NCI-H1105 treated with DMSO at 0.1 percent for 48 hours (cell line): ENCODE results near the gene STRIP2.
"Not testable (repeated sequence)": the region's sequence is repeated elsewhere in the genome, so short reads cannot be mapped to it uniquely, and the experiment has no call there.

Experiments
- DNase-seq: peaks from one replicate; lab custom pipeline; 2025; lab: John Stamatoyannopoulos, UW

The STRIP2 gene

DNA sequence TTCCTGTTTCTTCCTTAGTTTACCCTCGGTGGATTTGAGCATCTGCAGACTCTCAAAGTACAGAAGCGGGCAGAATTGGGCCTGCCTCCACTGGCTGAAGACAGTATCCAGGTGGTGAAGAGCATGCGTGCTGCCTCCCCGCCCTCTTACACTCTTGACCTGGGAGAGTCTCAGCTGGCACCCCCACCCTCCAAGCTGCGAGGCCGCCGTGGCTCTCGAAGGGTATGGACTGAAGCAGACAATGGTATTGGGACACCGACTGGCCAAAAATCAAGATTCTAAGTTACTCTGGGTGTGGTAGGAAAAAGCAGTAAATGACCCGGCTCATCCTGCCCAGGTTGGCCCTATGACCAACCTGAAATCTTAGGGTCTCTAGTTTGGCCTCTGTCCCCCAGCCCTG lies 22.2 kb downstream of the STRIP2 start:
- DNase-seq: no peak

DNA sequence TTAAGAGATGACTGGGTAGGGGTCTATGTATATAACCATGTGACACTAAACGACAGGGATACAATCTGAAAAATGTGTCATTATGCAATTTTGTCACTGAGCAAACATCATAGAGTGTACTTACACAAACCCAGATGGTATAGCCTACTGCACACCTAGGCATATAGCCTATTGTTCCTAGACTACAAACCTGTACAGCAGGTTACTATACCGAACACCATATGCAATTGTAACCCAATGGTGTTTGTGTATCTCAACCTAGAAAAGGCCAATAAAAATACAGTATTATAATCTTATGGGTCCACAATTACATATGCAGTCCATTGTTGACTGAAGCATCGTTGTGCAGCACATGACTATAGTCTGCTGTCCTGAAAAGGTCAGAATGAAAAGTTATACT lies 22.9 kb downstream of the STRIP2 start:
- DNase-seq: no peak

DNA sequence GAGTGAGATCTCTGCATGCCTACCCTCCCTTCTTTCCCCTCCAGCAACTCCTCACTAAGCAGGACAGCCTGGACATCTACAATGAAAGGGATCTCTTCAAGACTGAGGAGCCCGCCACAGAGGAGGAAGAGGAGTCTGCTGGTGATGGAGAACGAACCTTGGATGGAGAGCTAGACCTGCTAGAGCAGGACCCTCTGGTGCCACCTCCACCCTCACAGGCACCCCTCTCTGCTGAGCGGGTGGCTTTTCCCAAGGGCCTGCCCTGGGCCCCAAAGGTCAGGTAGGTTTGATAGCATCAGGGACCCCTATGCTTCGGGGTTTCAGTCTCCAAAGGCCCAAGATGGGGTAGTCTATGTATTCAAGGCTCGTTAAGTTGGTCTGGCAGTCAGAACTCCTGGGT lies 23.9 kb downstream of the STRIP2 start:
- DNase-seq: no peak

GRCh38 chr7:129461809-129462208 lies 27.6 kb downstream of the STRIP2 start:
- DNase-seq: no peak

- no peak for DNase-seq
Measured at GRCh38 chr7:129462420-129462819, 28.2 kb downstream of the STRIP2 start.

DNA sequence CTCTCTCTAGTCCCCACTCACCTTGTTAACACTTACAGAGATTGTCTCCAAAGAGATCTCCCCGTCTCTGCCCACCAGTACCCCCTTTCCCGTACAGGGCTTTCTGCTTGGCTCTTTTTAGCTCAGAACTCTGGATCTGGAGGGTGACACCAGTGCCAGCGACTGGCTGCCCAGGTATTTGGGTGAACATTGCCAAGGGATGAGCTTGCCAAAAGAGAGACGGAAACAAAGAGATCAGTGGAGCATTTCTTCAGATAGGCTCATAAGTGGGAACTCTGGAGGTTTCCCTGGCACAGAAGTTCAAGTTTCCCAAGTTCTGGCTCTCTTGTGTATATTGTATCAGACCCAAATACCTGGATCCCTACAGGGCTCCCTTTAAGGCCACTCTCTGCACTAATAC lies 30.0 kb downstream of the STRIP2 start:
- DNase-seq: no peak

- DNase-seq: no peak
Measured at GRCh38 chr7:129465080-129465479, 30.8 kb downstream of the STRIP2 start.

- DNase-seq: no peak
Measured at GRCh38 chr7:129466796-129467195, 32.6 kb downstream of the STRIP2 start.

- DNase-seq: no peak
Measured at GRCh38 chr7:129468087-129468486, 33.9 kb downstream of the STRIP2 start.

- no peak for DNase-seq
Measured at GRCh38 chr7:129468547-129468946, 34.3 kb downstream of the STRIP2 start.

DNA sequence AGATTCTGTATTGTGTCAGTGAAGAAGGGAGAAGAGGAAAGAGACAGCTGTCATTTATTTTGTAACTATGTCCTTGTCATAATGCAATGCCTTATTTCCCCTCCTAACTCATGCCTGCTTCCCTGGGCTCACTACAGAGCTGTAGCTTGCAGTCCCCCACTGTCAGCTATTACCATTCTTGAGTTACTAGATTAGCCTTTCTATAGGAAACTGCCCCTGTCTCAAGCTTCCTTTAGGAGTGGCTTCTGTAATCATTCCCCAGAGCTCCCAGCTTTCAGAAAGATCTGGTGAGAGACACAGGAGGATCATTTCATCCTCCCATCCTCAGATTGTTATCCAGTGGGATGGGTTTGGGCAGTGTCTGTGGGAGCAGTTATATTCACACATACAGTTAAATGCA lies 35.7 kb downstream of the STRIP2 start:
- no peak for DNase-seq

DNA sequence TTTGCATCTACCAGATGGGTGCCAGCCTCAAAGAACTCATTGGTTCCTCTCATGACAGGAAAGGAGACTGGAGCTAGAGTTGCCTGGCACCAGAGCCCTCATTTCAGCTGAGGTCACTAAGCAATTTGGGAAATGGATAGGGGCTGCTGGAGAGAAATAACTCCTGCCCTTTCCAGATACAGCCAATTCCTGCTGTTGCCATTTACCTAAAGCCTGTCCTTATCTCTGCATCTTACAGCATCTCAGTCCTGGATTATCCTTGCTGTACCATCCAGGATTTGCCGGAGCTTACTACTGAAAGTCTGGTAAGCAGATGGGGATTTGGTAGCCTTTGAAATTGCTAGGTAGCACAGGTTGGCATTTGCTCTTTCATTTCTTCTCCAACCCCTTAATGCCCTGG lies 36.2 kb downstream of the STRIP2 start:
- no peak for DNase-seq

DNA sequence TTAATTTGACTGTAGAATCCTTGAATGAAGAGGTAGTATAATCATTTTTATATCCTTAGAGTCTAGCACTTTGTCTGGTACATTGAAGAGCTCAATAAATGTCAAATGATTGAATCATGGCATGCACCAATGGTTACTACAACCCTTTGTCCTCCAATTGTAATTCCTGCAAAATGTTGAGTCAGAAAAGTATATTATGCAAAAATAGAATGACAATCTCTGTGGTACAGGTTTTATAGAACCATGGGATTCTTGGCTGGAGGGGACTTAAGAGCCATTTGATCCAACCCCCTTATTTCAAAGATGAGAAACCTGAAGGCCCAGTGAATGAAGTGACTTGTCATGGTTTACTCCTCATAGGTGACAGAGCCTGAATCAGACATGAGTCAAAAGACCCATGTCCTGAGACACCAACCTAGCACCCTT lies 37.2 kb downstream of the STRIP2 start:
- no peak for DNase-seq

- not testable (repeated sequence) for DNase-seq
Measured at GRCh38 chr7:129475931-129476330, 41.7 kb downstream of the STRIP2 start.

- DNase-seq: not testable (repeated sequence)
Measured at GRCh38 chr7:129476398-129476797, 42.2 kb downstream of the STRIP2 start.

GRCh38 chr7:129479831-129480230 lies 45.6 kb downstream of the STRIP2 start:
- DNase-seq: no peak

DNA sequence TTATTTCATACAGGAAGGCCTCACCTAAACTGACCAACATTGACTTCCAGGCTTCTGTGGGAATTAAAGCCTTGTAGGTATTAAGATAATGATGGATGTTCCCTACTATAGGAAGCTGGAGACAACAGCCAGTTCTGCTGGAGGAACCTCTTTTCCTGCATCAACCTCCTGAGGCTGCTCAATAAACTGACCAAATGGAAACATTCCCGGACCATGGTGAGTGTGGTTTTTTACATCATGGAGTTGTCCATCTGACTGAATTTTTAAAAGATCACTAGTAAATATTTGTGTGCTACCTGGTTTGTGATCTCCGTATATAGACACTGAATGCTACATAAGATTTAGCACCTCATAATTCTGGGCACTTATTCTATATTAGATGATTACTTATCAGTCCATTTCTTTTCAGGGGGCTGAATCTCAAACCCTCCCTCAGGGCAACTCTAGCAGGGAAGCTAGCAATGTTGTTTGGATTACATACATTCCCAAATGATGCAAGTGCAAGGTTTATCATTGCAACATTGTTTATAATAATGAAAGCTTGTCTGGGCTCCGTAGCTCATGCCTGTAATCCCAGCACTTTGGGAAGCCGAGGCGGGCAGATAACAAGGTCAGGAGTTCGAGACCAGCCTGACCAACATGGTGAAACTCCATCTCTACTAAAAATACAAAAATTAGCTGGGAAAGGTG lies 46.6 kb downstream of the STRIP2 start:
- DNase-seq: no peak

DNA sequence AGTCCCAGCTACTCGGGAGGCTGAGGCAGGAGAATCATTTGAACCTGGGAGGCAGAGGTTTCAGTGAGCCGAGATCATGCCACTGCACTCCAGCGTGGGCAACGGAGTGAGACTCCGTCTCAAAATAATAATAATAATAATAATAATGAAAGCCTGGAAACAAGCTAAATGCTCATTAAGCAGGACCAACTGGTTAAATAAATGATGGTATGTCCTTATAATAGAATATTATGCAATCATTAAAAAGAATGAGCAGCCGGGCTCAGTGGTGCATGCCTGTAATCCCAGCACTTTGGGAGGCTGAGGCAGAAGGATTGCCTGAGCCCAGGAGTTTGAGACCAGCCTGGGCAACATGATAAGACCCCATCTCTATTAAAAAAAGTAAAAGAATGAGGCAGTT lies 47.1 kb downstream of the STRIP2 start:
- not testable (repeated sequence) for DNase-seq

- no peak for DNase-seq
Measured at GRCh38 chr7:129482781-129483180, 48.5 kb downstream of the STRIP2 start.

GRCh38 chr7:129489491-129489890 lies 55.3 kb downstream of the STRIP2 start:
- no peak for DNase-seq

GRCh38 chr7:129492391-129492790 lies 58.2 kb downstream of the STRIP2 start:
- DNase-seq: no peak

DNA sequence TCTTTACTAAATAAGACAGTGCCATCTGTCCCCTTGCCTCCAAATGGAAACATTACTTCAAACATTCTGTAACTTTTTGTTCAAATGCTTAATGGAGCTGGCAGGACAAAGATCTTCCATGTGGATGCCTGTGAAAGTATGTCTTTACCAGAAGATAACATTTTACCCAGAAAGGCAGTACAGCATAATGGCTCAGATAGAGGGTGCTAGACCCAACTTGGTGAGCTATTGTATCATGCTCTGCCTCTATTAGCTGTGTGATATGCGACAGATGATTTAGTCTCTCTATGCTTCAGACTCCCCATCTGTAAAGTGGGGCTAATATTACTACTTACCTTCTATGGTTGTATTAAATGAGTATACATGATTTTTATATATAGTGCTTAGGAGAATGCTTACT lies 59.3 kb downstream of the STRIP2 start:
- no peak for DNase-seq

GRCh38 chr7:129494041-129494440 lies 59.8 kb downstream of the STRIP2 start:
- DNase-seq: no peak

DNA sequence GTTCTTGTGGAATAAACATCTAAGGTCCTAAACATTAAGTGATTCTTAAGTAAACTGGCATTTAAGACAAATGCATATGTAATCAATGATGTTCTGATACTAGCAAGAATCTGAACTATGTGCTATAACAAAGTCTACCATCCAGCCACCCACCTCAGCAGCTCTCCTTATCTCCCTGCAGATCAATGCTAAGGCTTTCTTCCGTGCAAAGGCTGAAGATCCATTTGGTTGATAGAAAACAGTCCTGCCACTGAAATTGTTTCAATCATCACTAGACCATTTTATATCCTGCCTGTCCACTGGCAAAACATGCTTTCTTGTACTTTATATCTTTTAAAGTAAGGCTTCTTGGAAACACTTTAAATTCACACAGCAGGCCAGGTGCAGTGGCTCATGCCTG lies 61.8 kb downstream of the STRIP2 start:
- no peak for DNase-seq
